GM10266 (cell line): ENCODE results near the gene CTIF.

ENCODE experiments used
- DNase-seq: peaks from one replicate; pipeline ENCODE4 v3.0.0; 2012; ENCODE audit errors: extremely low spot score
- CTCF ChIP-seq: IDR thresholded peaks from 2 replicates; pipeline ENCODE4 v1.5.1; 2012; ENCODE audit warnings: mild to moderate bottlenecking, low read depth; ENCODE audit not compliant: control insufficient read depth, insufficient read depth; ENCODE audit errors: missing control alignments

CTIF gene

GRCh38 chr18:48875314-48875941 lies 336.6 kb downstream of the CTIF start:
- no peak for DNase-seq

DNA sequence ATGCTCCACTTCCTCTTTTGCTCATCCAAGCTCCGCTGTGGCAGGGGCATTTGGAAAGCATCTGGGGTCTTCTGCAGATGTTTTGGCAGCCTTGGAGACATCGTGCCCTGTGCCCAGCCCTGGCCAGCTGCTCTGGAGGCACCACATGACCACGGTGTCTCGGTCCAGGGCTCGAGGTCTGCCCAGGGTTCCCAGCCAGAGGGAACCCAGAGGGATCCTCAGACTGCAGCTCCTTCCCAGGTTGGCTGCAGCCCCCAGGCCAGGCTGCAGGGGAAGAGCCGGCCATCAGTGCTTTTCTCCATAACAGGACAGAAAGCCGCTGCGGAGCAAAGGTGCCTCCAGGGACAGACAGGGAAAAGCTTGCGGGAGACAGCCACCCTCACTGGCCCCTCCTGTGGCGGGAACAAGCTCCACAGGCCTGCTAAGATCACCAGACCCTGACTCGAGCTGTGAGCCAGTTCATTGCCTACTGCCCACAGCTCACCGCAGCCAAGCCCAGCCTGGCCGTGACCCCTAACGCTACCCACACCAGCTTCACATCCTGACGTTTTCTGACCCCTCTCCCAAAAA lies 337.2 kb downstream of the CTIF start:
- TF ChIP-seq CTCF, result no peak
- DNase-seq, result no peak

More at GRCh38 chr18:48875314-48875941, 336.6 kb downstream of the CTIF start:
- TF ChIP-seq CTCF, result no peak

DNA sequence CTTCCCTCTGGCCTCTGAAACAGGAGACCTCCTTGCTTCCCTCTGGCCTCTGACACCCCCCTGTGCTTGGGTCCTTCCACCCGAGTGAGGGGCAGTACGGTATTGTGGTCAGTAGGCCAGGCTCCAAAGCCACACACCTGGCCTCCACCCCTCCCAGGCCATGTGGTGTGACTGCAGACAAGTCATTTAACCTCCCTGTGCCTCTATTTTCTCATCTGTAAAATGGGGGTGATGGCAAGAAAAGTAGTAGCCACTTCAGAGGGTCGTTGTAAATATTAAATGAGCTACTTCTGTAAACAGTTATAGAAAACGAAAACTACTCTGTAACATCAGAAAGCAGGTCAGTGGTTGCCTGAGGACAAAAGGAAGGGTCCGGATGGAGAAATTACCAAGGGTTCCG lies 337.8 kb downstream of the CTIF start:
- TF ChIP-seq CTCF, result no peak
- no peak for DNase-seq

- TF ChIP-seq CTCF, result no peak
- no peak for DNase-seq
These were observed 339.1 kb downstream of the CTIF start for GRCh38 chr18:48877941-48878340.

GRCh38 chr18:48878471-48878870 lies 339.6 kb downstream of the CTIF start:
- TF ChIP-seq CTCF, result no peak
- no peak for DNase-seq

- TF ChIP-seq CTCF, result no peak
- DNase-seq, result no peak
These were observed 340.2 kb downstream of the CTIF start for GRCh38 chr18:48879008-48879431.

GRCh38 chr18:48880931-48881330 lies 342.1 kb downstream of the CTIF start:
- TF ChIP-seq CTCF, result no peak
- no peak for DNase-seq
